K562 (cell line): ENCODE data around the gene MED16.

Experiments
- BRD4 ChIP-seq: fragments of 200-600 bp; sonication (generic); IDR thresholded peaks from 2 replicates; pipeline ENCODE4 v1.6.1; 2017; ENCODE audit warnings: inconsistent platforms
- HDGF ChIP-seq: fragments of 450-650 bp; IDR thresholded peaks from 2 replicates; pipeline ENCODE4 v1.6.1; 2016
- JUN ChIP-seq, 2 experiments: sonication (generic) in 1 of 2; formaldehyde crosslinking in 1 of 2; IDR thresholded peaks; 2 replicates each; pipeline versions ENCODE4 v1.6.1 to v1.8.0; 2012 to 2022; ENCODE audit warnings: borderline replicate concordance in 2 of 2, mild to moderate bottlenecking in 2 of 2, improper control_type of control experiment in 1 of 2, low read depth in 1 of 2, low read length in 1 of 2, missing genetic modification reagents in 1 of 2
- MAZ ChIP-seq, 2 experiments: fragments of 450-650 bp in 1 of 2; sonication (generic) in 1 of 2; formaldehyde crosslinking; IDR thresholded peaks in 1 of 2; conservative IDR thresholded peaks in 1 of 2; 2 replicates each; pipeline versions ENCODE4 v1.4.0 to v1.5.0; 2020; ENCODE audit warnings: mild to moderate bottlenecking in 1 of 2, missing genetic modification reagents in 1 of 2
- MCM2 ChIP-seq: fragments of 450-650 bp; IDR thresholded peaks from 2 replicates; pipeline ENCODE4 v1.6.1; 2017; ENCODE audit warnings: low read depth, mild to moderate bottlenecking
- MTA2 ChIP-seq: fragments of 450-650 bp; IDR thresholded peaks from 2 replicates; pipeline ENCODE4 v1.6.1; 2016; ENCODE audit warnings: low read depth
- POLR2A ChIP-seq: fragments of 450-650 bp; conservative IDR thresholded peaks from 2 replicates; pipeline ENCODE4 v1.6.1; 2016
- POLR2AphosphoS5 ChIP-seq: IDR thresholded peaks from 2 replicates; pipeline ENCODE4 v1.6.1; 2011; ENCODE audit warnings: mild to moderate bottlenecking, low read depth, low read length, moderate library complexity; ENCODE audit not compliant: control insufficient read depth, insufficient read depth
- RBM22 ChIP-seq: fragments of 200-400 bp; formaldehyde crosslinking; IDR thresholded peaks from 2 replicates; pipeline ENCODE4 v1.6.1; 2018; ENCODE audit warnings: low read length, low read depth; ENCODE audit not compliant: poor library complexity, severe bottlenecking
- TF ChIP-seq, protein P1 (sequence below), 2 experiments: fragments of 450-650 bp; formaldehyde crosslinking in 1 of 2; IDR thresholded peaks; 2 replicates each; pipeline versions ENCODE4 v1.4.0 to v1.6.1; 2014 to 2020; ENCODE audit warnings: mild to moderate bottlenecking in 2 of 2, borderline replicate concordance in 1 of 2, low read depth in 1 of 2
- TF ChIP-seq, protein P2 (sequence below), 2 experiments: fragments of 200-800 bp in 1 of 2; sonication (Bioruptor generic) in 1 of 2; sonication (generic) in 1 of 2; formaldehyde crosslinking in 1 of 2; IDR thresholded peaks in 1 of 2; conservative IDR thresholded peaks in 1 of 2; 2 replicates each; pipeline versions ENCODE4 v1.5.0 to v1.6.1; 2016 to 2020; ENCODE audit warnings: missing compliant biosample characterization in 1 of 2, missing genetic modification characterization in 1 of 2, missing genetic modification reagents in 1 of 2
- TF ChIP-seq, protein P3 (sequence below): sonication (generic); formaldehyde crosslinking; IDR thresholded peaks from 2 replicates; pipeline ENCODE4 v1.8.0; 2022; ENCODE audit warnings: missing genetic modification reagents, mild to moderate bottlenecking, borderline replicate concordance

- no peak for TF ChIP-seq HDGF
- TF ChIP-seq, protein P1, sequence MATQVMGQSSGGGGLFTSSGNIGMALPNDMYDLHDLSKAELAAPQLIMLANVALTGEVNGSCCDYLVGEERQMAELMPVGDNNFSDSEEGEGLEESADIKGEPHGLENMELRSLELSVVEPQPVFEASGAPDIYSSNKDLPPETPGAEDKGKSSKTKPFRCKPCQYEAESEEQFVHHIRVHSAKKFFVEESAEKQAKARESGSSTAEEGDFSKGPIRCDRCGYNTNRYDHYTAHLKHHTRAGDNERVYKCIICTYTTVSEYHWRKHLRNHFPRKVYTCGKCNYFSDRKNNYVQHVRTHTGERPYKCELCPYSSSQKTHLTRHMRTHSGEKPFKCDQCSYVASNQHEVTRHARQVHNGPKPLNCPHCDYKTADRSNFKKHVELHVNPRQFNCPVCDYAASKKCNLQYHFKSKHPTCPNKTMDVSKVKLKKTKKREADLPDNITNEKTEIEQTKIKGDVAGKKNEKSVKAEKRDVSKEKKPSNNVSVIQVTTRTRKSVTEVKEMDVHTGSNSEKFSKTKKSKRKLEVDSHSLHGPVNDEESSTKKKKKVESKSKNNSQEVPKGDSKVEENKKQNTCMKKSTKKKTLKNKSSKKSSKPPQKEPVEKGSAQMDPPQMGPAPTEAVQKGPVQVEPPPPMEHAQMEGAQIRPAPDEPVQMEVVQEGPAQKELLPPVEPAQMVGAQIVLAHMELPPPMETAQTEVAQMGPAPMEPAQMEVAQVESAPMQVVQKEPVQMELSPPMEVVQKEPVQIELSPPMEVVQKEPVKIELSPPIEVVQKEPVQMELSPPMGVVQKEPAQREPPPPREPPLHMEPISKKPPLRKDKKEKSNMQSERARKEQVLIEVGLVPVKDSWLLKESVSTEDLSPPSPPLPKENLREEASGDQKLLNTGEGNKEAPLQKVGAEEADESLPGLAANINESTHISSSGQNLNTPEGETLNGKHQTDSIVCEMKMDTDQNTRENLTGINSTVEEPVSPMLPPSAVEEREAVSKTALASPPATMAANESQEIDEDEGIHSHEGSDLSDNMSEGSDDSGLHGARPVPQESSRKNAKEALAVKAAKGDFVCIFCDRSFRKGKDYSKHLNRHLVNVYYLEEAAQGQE (IDR thresholded peaks at IDR 0.05; ENCODE audit: borderline replicate concordance): no peak
- TF ChIP-seq, protein P1 (CRISPR knock-in tag; IDR thresholded peaks at IDR 0.05; ENCODE audit: low read depth): no peak
- peak; percentile 36; the same call in 1 of the 2 replicates for TF ChIP-seq POLR2A
- peak; percentile 51 for TF ChIP-seq POLR2AphosphoS5
- TF ChIP-seq, protein P2, sequence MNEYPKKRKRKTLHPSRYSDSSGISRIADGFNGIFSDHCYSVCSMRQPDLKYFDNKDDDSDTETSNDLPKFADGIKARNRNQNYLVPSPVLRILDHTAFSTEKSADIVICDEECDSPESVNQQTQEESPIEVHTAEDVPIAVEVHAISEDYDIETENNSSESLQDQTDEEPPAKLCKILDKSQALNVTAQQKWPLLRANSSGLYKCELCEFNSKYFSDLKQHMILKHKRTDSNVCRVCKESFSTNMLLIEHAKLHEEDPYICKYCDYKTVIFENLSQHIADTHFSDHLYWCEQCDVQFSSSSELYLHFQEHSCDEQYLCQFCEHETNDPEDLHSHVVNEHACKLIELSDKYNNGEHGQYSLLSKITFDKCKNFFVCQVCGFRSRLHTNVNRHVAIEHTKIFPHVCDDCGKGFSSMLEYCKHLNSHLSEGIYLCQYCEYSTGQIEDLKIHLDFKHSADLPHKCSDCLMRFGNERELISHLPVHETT (CRISPR knock-in tag; conservative IDR thresholded peaks at IDR 0.05 in 1 of 2, IDR thresholded peaks at IDR 0.05 in 1 of 2): no peak
- TF ChIP-seq MAZ (CRISPR knock-in tag; conservative IDR thresholded peaks at IDR 0.05 in 1 of 2, IDR thresholded peaks at IDR 0.05 in 1 of 2): no peak
- TF ChIP-seq RBM22: no peak
- no peak for TF ChIP-seq MCM2
- TF ChIP-seq, protein P3, sequence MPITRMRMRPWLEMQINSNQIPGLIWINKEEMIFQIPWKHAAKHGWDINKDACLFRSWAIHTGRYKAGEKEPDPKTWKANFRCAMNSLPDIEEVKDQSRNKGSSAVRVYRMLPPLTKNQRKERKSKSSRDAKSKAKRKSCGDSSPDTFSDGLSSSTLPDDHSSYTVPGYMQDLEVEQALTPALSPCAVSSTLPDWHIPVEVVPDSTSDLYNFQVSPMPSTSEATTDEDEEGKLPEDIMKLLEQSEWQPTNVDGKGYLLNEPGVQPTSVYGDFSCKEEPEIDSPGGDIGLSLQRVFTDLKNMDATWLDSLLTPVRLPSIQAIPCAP (CRISPR knock-in tag): no peak
- TF ChIP-seq MTA2: no peak
- no peak for TF ChIP-seq JUN (IDR thresholded peaks at IDR 0.05; ENCODE audit: borderline replicate concordance, low read depth, low read length)
- TF ChIP-seq JUN (CRISPR knock-in tag; IDR thresholded peaks at IDR 0.05; ENCODE audit: borderline replicate concordance): no peak
- 0 out of 2 replicates have a peak, but pooled peaks have one; percentile 29 for TF ChIP-seq BRD4
Measured at GRCh38 chr19:912181-913079, 19.4 kb upstream of the MED16 start.
